Mucosa of descending colon (tissue), 3 donors: ENCODE data around the gene CNP. TPM values are rescaled to one million over a fixed set of nuclear protein-coding genes. Genes with fewer than 3 reads are reported as not detected.

Experiments
- ATAC-seq: fragments of 200-7000 bp; cut with Tn5 transposase; one replicate; pipeline ENCODE4 v1.9.1; 2020; ENCODE audit warnings: mild to moderate bottlenecking, moderate library complexity
- DNase-seq, 3 donors: peaks; one replicate each; pipeline ENCODE4 v3.0.0-alpha.2; 2020
- H3K36me3 ChIP-seq: fragments of 200-600 bp; one replicate; pipeline ENCODE4 v1.8.0; 2021; ENCODE audit warnings: low read depth, mild to moderate bottlenecking
- H3K4me1 ChIP-seq: fragments of 200-600 bp; one replicate; pipeline ENCODE4 v1.8.0; 2021; ENCODE audit warnings: low read depth, mild to moderate bottlenecking
- H3K4me3 ChIP-seq: fragments of 200-600 bp; one replicate; pipeline ENCODE4 v1.8.0; 2021; ENCODE audit warnings: mild to moderate bottlenecking
- H3K9me3 ChIP-seq: fragments of 200-600 bp; one replicate; pipeline ENCODE4 v1.8.0; 2021; ENCODE audit warnings: mild to moderate bottlenecking
- CTCF ChIP-seq: fragments of 200-600 bp; IDR thresholded peaks from one replicate; pipeline ENCODE4 v1.8.0; 2022; ENCODE audit warnings: antibody characterized with exemption, mild to moderate bottlenecking
- intact Hi-C, 2 donors: fragments of 100-400 bp; cut with DNase I in 1 of 2; cut with micrococcal nuclease in 1 of 2; formaldehyde crosslinking; loops; one replicate each; pipeline versions ENCODE4 v1.11.0 to v1.11.1; 2022; cut with DNase I, micrococcal nuclease
- total RNA-seq, 3 donors: library from RNA; stranded (reverse); fragmentation: NEBNext Ultra II Directional in 2 of 3; extraction: Animal tissue kit (Norgen Biotek cat#: 25700) in 2 of 3; gene quantifications; one replicate each; pipeline versions ENCODE4 v1.2.1 to v1.2.4, GENCODE V29; 2021 to 2023
- donor health status: DM: no; HTN: no; CAD: no; lungs with moderate emphysema.
- donor health status: DM: no; HTN: no; CAD: no.
- donor health status: DM: no; HTN: yes; CAD: no.

The CNP gene
- total RNA-seq, 3 donors from 2014 or later, result 44.1 to 88.0 (median 51.6) TPM

DNA sequence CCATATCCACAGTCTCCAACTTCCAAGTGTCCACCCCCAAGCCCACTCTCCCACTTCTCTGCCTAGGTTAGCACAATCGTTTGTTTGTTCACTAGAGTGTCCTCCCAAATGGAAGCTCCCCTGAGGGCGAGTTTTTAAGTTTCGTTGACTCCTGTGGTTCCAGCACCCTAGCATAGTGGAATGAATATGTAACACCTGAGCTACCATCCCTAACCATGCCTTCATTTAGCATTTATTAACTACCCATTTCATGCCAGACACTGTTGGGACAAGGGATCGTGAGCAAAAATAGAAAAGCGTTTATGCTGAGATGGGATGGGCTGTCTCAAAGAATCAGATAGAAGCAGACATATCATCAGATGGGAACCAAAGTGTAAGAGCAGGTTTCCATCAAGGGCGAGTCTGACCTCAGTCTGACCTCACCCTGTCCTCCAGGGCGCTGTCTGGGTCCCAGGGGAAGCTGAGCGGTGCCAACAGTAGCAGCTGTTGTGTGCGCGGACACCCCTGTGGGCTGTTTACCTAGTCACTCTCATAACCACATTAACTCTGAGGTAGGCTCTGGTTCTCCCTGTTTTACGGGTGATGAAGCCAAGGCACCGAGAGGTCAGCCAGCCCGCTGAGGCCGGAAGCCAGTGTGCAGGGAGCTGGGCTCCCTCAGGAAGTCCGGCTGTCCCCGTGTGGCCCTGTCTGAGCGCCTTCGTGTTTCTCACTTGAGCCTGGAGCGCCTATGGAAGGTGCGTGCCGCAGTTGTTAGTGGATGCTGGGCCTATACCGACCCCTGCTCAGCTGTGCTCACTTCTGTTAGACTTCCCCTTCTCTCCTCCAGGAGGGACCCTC is 6.2 kb downstream of the CNP start:
- no peak for TF ChIP-seq CTCF
- ATAC-seq (peak; percentile 51), DNase-seq (peak in 1 of 3 donors; percentile 57)
- H3K9me3 ChIP-seq, result no peaks in the 10 kb centered on the region
- no peak overlapping the region for H3K4me3 ChIP-seq
- intact Hi-C loops, result no loop called here
- no peaks in the 10 kb centered on the region for H3K36me3 ChIP-seq
- H3K4me1 ChIP-seq, result peaks cover 5% of the 10 kb centered on the region

DNA sequence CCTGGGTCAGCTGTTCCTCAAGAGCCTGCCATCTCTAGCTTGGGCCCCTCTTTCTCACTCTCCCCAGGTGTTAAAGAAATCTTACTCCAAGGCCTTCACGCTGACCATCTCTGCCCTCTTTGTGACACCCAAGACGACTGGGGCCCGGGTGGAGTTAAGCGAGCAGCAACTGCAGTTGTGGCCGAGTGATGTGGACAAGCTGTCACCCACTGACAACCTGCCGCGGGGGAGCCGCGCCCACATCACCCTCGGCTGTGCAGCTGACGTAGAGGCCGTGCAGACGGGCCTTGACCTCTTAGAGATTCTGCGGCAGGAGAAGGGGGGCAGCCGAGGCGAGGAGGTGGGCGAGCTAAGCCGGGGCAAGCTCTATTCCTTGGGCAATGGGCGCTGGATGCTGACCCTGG is 6.8 kb downstream of the CNP start:
- intact Hi-C loops, result no loop called here
- Histone ChIP-seq H3K4me3 (no peak overlapping the region), H3K36me3 (no peaks in the 10 kb centered on the region), H3K9me3 (no peaks in the 10 kb centered on the region), H3K4me1 (peaks cover 5% of the 10 kb centered on the region)
- no peak for ATAC-seq
- no peak for TF ChIP-seq CTCF
- peak in 1 of 3 donors; percentile 46 for DNase-seq

GRCh38 chr17:41974031-41974430 is 7.4 kb downstream of the CNP start:
- ATAC-seq (no peak), DNase-seq (peak in 1 of 3 donors; percentile 40)
- intact Hi-C loops, result no loop called here
- TF ChIP-seq CTCF, result no peak
- H3K4me1 ChIP-seq, result peaks cover 5% of the 10 kb centered on the region
- H3K9me3 ChIP-seq, result no peaks in the 10 kb centered on the region
- no peaks in the 10 kb centered on the region for H3K36me3 ChIP-seq
- no peak overlapping the region for H3K4me3 ChIP-seq

GRCh38 chr17:41974658-41975057 is 8.1 kb downstream of the CNP start:
- no peaks in the 10 kb centered on the region for H3K9me3 ChIP-seq
- no peaks in the 10 kb centered on the region for H3K36me3 ChIP-seq
- intact Hi-C loops, result no loop called here
- peaks cover 5% of the 10 kb centered on the region for H3K4me1 ChIP-seq
- TF ChIP-seq CTCF, result no peak
- H3K4me3 ChIP-seq, result no peak overlapping the region
- DNase-seq (peak in 1 of 3 donors; percentile 29), ATAC-seq (no peak)

DNA sequence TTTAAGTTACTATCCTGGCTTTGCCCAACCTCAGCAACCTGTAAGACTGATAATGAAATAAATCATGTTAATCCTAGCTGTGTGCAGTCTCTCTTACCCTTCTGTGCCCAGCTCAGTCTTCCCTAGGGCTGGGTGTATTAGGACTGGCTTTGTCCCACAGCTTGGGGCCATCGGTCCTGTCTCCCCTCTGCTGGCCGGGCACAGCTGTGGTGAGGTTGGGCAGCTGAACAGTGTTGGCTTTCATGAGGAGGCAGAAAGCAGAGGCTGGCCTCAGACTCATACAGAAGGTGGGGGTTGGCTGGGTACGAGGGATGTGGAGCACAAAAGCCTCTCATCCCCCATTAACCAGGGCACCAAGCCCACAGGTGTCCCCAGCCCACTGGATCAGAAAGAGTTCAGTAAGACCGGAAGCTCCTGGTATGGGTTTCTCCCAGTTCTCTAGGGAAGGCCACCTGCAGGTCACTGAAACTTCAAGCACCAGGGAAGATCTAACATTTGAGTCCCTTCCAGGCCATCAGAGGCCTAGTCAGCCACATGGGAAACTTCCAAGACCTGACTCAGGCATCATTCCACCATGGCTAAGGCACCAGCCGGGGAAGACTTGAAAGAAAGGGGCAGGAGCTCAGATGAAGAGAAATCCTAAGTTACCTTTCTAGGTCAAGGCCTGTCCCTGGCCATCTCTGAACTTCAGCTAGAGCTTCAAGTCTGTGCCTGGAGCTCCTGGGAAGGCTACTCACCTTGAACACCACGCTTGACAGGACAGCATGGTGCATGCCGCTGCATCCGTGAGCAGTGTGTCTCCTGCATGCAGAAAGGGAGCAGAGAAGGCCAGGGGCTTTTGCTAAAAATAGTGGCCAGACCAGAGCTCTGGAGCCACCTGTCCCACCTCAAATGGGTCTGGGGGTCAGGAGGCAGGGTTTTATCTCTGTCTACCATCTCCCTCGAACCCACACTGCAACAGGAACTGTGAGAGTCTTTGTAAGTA is 8.8 kb downstream of the CNP start:
- peak in 1 of 3 donors; percentile 34 for DNase-seq

More for the DNA sequence above, 8.8 kb downstream of the CNP start:
- no peak for ATAC-seq
- intact Hi-C loops, result no loop called here
- Histone ChIP-seq H3K36me3 (no peaks in the 10 kb centered on the region), H3K4me1 (peaks cover 5% of the 10 kb centered on the region), H3K9me3 (no peaks in the 10 kb centered on the region), H3K4me3 (no peak overlapping the region)
- no peak for TF ChIP-seq CTCF
